Kidney epithelial cell (primary cell): Measurements from ENCODE around the gene CREB3. TPM values are rescaled to one million over a fixed set of nuclear protein-coding genes. Genes with fewer than 3 reads are reported as not detected.

Source experiments
- DNase-seq: peaks from one replicate; pipeline ENCODE4 v3.0.0-alpha.2; 2010; ENCODE audit warnings: low read depth
- H3K27me3 ChIP-seq: 2 replicates; pipeline ENCODE4 v1.6.0; 2011; ENCODE audit warnings: low read length; ENCODE audit not compliant: control insufficient read depth, insufficient read depth
- H3K36me3 ChIP-seq: 2 replicates; pipeline ENCODE4 v1.5.1; 2011; ENCODE audit warnings: low read length; ENCODE audit not compliant: control insufficient read depth, insufficient read depth
- H3K4me3 ChIP-seq: 2 replicates; pipeline ENCODE4 v1.5.1; 2011; ENCODE audit warnings: low read depth, mild to moderate bottlenecking, control low read depth, low read length
- total RNA-seq: library from RNA; depleted of rRNA; stranded (reverse); fragments of >200 nt; gene quantifications from 2 replicates; pipeline ENCODE4 v1.2.3, GENCODE V29; 2015
- TF ChIP-seq, protein P1 (sequence below): IDR thresholded peaks from 2 replicates; pipeline ENCODE4 v1.5.1; 2011; ENCODE audit warnings: mild to moderate bottlenecking, moderate library complexity, low read length, control low read depth, inconsistent platforms; ENCODE audit not compliant: insufficient read depth, poor library complexity, severe bottlenecking

Gene CREB3
- total RNA-seq, 1 donor from 2014 or later: 87.5 TPM

DNA sequence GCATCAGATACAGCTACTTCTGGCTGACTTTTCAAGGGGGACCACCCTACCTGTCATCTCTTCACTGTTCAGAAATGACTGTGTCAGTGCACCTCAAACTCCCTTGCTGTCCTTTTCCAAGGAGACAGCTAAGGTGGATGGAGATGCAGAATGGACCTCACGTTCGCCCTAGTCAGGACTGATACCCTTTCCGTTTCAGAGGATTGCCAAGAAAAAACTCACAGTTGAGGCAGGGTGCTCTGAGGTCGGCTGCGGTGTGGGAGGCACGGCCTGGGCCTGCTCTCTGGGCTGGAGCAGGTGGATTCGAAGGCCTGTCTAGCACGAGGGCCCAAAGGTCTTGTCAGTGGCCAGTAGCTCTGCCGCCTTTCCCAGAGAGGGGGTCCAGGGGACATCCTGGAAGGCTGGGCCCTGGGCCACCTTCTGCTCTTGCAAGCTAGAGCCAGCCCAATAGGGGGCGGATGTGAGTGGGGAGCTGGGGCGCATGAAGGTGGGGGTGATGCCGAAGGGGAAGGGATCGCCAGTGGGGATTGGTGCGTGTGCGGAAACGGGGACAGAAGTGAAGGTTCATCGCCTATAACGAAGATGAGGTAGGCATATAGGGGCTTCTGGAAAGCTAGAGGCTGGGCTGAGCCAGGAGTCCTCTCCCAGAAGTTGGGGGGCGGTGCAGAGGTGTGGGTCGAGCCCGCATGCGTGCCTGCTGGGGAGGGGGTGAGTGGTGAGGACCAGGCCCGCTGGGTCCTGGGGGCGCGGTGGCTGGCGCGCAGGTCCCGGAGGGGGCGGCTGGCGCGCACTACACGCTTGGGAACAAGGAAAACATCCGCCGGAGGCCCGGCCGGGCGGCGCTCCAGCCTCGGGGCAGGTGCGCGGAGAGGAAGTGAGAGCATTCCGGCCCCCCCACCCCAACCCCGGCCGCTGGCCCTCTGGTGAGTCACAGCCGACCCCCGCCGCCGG is 24.1 kb downstream of the CREB3 start:
- DNase-seq: no peak
- Histone ChIP-seq H3K36me3 (peaks cover 3% of the 10 kb centered on the region), H3K4me3 (peak overlapping the region; percentile 66), H3K27me3 (no peaks in the 10 kb centered on the region)
- TF ChIP-seq, protein P1, sequence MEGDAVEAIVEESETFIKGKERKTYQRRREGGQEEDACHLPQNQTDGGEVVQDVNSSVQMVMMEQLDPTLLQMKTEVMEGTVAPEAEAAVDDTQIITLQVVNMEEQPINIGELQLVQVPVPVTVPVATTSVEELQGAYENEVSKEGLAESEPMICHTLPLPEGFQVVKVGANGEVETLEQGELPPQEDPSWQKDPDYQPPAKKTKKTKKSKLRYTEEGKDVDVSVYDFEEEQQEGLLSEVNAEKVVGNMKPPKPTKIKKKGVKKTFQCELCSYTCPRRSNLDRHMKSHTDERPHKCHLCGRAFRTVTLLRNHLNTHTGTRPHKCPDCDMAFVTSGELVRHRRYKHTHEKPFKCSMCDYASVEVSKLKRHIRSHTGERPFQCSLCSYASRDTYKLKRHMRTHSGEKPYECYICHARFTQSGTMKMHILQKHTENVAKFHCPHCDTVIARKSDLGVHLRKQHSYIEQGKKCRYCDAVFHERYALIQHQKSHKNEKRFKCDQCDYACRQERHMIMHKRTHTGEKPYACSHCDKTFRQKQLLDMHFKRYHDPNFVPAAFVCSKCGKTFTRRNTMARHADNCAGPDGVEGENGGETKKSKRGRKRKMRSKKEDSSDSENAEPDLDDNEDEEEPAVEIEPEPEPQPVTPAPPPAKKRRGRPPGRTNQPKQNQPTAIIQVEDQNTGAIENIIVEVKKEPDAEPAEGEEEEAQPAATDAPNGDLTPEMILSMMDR: peak; percentile 87

DNA sequence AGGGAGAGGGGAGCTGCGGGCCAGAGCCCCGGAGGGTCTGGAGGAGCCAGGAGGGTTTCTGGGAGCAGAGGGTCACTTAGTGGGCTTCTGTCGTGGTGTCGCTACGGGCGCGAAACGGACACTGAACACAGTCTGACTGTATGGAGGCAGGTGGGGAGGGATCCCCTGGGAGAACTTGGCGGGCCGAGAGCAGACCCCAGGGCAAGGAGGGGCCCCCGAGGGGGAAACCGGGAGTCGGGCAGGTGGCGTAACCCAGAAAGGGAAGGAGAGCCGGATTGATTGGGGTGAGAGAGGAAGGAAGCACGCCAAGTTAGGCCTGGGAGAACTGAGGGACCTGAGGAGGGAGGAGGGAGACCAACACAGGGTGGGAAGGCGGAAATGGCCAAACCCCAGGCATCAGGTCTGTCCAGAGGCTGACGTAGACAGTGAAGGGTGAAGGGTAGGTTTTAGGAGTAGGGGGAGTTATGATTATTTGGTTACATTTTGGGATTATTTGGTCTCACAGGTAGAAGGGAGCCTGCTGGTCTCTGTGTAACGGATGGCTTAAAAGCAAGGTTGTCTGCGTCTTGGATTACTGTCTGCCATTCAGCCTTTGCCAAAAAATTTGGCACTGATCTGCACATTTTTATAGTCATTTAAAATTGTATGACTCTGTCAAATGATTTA is 24.9 kb downstream of the CREB3 start:
- peak overlapping the region; percentile 66 for H3K4me3 ChIP-seq
- H3K36me3 ChIP-seq: no peaks in the 10 kb centered on the region
- H3K27me3 ChIP-seq: no peaks in the 10 kb centered on the region
- no peak for DNase-seq
- TF ChIP-seq, protein P1: no peak

DNA sequence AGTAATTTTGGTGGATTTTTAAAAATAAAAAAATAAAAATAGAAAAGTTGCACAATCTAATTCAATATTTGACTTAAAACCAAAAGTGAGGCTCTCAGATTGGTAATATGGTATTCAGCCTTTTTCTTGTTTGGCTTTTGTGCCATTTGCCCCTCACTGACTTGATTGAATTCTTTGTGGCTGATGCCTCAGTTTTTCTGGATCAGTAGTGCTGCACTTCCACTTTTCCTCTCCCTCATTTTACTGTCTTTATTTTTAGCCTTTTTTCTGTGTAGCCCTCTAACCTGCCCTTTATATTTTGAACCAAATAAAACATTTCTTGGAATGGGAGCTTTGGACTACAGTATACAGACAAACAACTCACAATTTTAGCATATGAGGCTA is 25.4 kb downstream of the CREB3 start:
- Histone ChIP-seq H3K36me3 (no peaks in the 10 kb centered on the region), H3K27me3 (no peaks in the 10 kb centered on the region), H3K4me3 (peak overlapping the region; percentile 66)
- TF ChIP-seq, protein P1: no peak
- no peak for DNase-seq

DNA sequence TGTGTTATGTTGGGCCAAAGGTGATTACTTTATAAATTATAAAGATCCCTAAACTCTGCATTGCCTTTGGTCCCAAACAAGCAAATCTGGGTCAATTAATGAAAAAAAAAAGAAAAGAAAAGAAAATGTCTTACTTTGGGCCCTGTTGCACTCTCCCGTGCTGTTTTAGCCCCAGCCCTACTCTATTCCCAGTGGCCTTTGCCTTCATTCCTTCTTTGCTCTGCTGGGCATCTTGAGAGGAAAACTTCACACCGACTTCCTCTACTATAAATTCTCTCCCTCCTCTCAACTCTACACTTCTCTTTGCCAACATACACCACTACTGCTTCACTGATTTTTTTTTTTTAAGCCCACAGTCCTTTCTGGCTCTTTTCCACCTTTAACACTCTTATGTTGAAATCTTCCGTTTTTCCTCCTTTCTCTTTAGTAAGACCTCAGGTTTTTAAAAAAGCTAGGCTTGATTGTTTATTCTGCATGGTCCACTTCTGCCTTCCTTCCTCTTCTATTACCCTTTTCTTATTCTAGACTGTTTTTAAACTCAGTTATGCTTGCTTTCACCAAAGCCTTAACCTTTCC is 26.1 kb downstream of the CREB3 start:
- TF ChIP-seq, protein P1: no peak
- Histone ChIP-seq H3K4me3 (no peak overlapping the region), H3K36me3 (no peaks in the 10 kb centered on the region), H3K27me3 (no peaks in the 10 kb centered on the region)
- DNase-seq: no peak

DNA sequence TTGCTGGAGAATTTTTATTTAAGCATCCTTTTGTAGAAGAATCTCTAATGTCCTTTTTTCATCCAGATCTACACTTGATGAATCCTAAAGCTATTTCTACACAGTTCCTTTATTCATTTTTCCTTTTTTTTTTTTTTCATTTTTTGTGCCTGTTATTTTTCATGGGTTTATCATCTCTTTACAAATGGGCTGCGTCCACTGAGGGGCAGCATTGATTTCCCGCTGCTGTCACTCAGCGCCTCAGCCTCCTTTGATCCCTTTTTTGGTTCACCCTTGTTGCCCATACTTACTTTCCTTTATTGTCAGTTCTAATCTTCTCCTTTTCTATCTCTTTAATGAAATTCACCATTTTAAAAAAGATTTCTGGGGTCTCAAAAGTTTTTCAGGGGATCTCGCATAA is 27.3 kb downstream of the CREB3 start:
- Histone ChIP-seq H3K36me3 (no peaks in the 10 kb centered on the region), H3K4me3 (no peak overlapping the region), H3K27me3 (no peaks in the 10 kb centered on the region)
- DNase-seq: no peak
- TF ChIP-seq, protein P1: no peak
